Epidermal melanocyte (primary cell): Measurements from ENCODE around the gene VPS18.

ENCODE experiments used
- DNase-seq: peaks from one replicate; pipeline ENCODE4 v3.0.0; 2011; ENCODE audit warnings: low spot score; ENCODE audit not compliant: insufficient read length

VPS18 gene

DNA sequence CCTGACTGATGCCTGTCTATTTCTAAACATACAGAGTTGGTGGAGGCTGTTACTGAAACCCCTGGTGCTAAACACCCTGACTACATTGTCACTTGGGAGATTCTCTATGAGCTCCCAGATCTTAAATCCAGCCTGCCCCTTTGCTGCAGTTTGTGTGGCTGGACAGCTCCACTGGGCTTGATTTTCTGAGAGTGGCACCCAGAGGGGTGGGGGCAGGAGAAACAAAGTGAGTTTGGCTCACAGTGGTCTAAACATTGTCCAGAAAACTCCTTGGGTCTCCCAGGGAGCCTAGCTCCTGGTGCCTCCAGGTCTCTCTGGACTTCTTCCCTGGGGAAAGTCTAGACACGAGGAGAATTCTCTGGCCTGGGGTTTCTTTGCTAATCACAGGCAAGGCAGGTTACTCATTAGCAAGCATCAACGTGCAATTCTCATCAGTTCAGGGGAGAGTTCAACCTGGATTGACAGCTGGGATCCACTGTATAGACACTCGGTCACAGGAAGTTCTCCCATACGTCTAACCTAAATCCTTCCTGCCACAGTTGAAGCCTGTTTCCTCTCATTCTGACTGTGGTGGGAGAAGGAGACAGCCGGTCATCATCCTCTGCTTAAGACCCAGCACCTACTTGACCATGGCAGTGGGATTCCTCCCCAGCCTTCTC, 27.8 kb downstream of the VPS18 start:
- DNase-seq: no peak

DNA sequence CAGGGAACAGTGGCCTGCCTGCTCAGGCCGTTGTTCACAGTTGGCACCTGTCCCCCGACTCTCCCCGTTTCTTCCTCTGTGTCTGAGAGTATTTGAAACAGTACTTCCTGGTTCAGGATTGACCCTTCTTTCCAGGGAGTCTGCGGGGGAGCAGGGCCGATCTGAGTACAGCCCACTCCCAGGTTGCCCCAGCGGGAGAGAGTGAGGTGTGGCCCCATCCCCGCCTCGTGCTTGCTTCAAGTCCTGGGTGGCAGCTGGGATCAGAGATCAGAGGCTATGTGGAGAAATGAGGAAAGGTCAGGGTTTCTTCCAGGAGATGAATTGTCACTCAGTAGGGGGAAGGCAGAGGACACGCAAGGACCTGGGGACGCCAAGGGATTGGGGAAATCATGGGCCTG, 28.4 kb downstream of the VPS18 start:
- DNase-seq: no peak

DNA sequence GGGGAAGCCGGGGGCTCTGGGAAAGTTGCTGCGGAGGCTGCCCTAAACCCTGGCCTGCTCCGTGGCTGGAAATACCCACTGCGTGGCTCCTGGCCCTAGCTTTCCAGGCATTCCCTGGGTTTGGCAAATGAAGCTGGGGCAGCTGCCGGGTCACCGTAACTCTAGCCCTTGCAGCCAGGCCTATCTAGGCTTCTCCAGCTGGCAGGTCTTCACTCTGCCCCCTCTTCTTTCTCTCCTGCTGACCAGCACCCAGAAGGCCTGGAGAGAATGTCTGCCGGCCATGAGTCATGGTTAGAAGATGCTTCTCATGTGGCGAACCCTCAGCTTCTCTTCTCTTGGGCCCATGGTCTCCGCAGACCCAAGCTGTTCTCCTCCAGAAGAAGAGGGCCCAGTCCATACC, 29.3 kb downstream of the VPS18 start:
- no peak for DNase-seq

DNA sequence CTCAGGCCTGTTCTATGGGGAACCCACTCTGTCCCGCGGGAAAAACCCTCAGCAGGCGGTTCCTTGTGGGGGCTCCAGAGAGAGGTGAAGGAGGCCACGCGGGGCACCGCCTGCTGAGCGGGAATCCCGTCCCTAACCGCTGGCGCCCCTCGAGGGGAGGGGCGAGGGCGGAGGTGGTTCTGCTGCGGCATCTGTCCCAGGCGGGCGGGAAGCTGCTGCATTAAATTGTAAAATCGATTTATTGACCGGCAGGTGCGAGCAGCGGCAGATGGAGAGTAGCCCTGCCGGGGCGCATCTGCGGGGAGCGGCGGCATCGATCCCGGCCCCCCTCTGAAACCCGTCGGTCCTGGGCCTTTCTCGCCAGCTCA, 31.2 kb downstream of the VPS18 start:
- DNase-seq: no peak

DNA sequence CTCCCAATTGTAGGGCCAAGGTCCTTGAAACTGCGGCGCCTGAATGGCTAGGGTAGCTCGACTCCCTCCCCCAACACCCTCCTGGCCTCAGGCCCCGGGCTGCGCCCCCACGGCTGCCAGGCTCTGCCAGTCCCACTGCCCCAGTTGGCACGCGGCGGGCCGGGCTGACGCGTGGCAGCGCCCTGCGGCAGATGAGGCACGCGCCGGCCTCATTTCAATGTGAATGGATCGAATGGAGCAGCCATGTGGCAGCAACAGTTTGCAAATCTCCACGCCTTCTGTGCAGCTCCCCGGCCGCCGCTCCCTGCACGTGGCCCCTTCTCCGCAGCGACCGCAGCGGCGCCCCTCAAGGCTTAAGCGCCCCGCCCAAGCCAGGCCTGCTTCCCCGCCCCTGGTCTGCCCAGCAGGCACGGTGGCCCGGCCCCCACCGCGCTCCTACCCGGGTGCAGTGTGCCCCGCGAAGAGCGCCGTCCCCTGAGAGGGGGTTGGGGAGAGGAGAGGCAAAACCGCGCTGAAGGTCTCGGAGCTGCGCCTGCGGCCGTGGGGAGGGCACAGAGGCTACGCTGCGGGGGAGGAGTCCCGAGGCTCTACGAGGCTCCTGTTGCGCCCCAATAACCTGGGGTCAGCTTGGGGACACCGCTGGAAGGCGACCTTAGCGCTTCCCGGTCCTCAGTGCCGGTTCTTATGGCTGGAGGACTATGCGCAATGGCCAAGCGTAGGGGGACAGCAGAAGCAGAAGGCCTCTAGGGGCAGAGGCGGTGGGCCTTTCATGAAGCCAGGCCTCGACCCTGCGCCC, 31.8 kb downstream of the VPS18 start:
- peak; percentile 61 for DNase-seq

DNA sequence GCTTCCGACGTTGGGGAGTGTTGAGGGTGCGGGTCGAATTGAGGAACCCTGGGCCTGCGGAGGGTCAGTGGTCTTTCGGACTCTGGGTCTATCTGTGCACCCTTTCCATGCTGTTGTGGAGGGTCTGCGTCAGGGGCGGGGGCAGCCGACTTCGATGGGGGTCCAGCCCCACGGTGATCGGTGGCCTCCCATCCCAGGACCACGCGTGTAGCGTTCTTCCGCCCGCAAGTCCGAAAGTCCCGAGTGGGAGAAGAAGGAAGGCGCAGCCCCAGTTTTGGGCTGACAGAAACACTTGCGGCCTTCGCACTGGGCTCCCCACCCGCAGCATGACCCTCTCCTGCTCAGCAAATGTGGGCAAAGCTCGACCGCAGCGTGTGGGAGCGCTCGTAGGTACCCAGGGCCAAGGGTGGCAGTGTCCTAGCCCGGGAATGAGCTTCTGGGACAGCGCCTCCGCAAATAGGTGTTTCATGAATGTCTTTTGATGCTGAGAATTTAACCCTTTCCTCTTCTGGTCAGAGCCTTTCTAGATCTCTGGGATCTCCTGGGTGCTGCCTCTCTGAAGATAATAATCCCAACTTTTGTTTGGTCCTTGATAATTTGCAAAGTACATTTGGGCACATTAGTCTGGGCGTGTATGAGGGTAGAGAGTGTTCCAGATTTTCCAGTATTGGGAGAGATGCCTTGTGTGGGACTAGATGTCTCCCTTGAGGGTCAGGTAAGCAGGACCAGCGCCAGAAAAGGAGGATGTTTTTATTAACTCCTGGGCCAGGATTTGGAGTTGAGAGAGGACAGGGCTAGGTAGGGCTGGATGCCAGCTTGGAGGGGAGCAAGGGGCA, 32.6 kb downstream of the VPS18 start:
- no peak for DNase-seq

DNA sequence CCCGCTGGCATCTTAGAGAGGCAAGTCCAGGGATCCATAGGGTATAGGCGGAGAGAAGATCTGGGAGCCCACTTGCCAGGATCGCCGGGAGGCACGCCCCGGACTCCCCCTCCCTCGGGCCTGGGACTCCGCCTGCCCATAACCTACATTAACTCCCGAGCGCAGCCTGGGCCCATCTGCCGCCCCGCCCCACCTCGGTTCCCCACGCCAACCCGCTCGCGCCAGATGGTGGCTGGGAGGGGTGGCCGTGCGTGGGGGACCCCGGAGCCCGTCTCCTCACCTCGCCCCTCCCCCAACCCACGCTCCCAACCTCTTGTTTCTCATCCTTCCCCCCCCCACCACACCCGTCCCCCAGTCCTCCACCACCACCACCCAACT, 33.2 kb downstream of the VPS18 start:
- DNase-seq: no peak

DNA sequence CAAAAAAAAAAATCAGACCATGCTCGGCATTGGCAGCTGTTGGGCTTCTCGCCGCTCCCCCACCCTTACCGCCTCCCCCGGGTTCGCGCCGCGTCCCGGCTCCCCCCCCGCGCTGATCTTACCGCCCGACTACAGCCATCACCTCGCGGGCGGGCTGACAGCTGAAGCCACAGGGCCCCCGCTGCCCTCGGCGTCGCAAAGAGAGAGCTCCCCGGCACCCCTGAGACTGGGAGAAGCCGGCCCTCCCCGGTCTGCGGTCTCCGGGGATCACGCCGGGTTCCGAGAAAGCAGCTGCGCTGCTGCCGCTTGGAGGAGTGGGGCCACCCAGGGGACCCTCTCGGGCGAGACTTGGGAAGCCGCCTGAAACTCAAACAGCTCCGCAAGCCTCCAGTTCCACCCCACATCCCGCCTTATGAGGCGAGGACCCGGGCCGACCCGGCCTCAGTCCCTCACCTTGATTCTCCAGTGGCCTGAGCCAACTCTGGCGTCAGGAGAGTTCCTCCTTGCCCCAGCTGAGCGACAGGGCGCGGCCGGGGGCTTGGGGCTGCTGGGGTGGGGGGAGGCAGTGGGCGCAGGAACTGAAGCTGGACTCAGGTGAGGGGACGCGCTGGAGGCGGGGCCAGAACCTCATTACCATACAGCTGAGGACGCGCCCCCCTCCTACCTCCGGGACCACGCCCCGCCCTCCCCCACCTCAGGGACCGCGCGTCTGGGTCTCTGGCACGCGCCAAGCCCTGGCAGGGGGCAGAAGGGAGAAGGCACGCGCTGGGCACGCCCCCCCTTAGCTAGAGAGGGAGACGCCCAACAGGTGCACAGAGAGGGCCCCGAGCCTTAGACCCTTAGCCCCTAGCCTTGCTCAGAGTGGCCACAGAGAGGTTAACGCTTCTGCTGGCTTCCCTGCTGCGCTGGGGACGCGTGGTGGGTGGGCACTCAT, 33.9 kb downstream of the VPS18 start:
- DNase-seq: no peak

DNA sequence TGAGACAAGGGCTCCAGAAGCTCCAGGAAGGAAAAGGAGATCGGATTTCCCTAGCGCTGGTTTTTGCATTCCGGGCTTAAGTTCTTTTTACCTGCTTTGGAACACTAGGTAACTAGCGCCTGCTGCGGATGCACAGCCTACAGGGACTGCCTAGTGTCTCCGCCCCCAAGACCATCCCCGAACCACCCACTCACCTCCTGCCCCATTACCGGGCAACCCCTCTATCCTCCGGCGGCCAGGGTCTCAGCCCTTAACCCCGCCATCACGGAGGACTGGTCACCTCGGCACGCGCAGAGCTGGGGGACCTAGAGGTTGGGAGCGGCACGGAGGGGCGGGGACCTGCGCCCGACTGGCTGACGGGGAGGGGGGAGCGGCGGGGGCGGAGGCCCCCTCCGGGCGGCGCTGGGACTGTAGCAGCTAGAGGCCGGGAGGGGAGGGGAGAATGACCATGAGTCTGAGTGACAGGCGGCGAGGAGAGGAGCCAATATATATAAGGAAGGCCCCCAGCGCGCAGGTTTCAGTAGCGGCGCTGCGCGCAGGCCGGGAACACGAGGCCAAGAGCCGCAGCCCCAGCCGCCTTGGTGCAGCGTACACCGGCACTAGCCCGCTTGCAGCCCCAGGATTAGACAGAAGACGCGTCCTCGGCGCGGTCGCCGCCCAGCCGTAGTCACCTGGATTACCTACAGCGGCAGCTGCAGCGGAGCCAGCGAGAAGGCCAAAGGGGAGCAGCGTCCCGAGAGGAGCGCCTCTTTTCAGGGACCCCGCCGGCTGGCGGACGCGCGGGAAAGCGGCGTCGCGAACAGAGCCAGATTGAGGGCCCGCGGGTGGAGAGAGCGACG, 34.8 kb downstream of the VPS18 start, which contains the start of gene DLL4:
DLL4 (plus strand) TSS at position 520 of the 839 bp plus-strand sequence. CDS start 329 bp downstream, outside the sequence.
- no peak for DNase-seq

DNA sequence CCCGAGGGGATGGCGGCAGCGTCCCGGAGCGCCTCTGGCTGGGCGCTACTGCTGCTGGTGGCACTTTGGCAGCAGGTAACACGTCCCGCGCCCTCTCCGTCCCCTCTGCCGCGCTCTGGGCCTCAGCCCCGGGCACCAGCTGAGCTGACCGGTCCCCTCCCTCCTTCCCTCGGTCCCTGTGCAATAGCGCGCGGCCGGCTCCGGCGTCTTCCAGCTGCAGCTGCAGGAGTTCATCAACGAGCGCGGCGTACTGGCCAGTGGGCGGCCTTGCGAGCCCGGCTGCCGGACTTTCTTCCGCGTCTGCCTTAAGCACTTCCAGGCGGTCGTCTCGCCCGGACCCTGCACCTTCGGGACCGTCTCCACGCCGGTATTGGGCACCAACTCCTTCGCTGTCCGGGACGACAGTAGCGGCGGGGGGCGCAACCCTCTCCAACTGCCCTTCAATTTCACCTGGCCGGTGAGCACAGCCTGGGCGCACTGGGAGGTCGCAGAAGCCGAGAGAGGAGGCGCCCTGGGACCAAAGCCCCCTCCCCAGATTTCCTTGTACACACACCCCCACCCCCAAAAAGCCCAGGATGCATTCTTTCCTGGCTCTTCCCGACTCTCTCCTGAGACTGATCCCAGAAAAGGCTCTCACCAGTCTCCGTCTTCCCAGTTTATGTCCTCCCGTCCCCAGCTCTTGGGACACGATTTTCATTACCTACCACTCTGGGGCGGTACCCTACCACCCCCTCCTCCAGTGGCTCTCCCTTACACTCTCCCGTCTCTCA, 35.6 kb downstream of the VPS18 start:
- no peak for DNase-seq

DNA sequence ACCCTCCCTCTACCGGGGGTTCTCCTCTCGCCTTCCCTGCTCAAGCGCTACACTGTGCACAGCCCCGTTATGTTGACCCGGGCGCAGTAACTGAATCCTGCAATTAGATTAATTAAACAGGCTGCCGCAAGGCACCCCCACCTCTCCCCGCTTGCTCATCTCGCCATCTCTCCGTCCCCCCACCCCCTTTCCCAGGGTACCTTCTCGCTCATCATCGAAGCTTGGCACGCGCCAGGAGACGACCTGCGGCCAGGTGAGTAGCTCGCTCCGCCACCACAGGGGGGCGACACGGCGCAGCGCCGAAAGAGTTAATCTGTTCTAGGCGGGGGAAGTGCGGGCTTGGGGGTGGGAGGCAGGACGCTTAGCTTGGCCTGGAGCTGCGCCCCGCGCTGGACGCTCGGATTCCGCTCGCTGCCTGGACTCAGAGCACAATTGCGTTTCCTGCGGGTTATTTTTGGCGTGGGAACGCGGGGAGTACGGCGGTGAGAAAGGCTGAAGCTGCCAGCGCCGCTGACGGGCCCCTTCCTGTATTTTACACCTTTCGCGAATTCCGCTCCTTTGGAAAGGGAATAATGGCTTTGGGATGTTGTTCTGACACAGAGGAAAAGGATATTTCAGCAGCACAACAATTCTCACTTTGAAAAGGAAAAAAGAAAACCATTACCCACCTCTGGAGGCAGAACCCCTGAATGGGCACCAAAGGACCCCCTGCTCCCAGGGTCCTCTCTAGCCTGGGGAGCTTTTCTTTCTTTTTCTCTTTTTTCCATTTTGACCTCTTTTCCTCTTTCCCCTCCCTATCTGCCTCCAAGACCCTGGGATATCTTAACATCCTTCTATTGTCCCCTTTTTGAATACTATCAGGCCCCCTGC, 36.4 kb downstream of the VPS18 start:
- no peak for DNase-seq

DNA sequence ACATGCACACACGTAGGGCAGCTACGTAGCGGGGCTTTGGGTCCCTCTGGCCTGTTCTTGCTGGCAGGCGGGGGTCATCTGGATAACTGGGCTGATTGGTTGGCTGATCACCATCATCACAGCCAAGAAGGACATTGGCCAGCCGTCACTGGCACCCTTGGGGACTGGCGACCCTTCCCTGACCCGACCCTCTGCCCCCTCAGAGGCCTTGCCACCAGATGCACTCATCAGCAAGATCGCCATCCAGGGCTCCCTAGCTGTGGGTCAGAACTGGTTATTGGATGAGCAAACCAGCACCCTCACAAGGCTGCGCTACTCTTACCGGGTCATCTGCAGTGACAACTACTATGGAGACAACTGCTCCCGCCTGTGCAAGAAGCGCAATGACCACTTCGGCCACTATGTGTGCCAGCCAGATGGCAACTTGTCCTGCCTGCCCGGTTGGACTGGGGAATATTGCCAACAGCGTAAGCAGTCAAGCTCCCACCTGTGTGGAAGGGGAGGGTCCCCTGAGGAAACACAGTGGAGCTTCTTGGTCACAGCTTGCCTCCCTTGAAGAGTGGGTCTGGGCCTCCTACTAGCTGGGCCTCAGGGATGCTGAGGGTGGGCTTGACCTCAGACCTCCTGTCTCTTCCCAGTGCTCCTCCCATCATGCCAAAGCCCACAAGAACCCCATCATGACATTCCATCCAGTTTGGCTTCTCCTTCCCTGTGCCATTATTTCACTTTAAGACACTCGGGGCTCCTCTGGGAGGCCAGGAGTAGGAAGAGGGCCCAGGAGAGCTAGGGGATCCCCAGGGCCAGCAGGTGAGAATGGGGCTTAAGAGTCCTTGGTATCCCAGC, 37.3 kb downstream of the VPS18 start:
- no peak for DNase-seq

DNA sequence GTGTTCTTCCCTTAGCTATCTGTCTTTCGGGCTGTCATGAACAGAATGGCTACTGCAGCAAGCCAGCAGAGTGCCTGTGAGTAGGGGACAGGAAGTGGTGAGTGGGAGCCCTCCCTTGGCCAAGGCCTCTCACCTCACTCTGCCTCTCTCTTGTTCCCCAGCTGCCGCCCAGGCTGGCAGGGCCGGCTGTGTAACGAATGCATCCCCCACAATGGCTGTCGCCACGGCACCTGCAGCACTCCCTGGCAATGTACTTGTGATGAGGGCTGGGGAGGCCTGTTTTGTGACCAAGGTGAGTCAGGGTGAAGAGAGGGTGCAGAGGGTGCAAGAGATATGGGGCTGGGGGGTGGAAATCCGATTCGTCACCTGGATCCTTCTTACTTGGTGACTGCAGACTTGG, 37.9 kb downstream of the VPS18 start:
- no peak for DNase-seq

DNA sequence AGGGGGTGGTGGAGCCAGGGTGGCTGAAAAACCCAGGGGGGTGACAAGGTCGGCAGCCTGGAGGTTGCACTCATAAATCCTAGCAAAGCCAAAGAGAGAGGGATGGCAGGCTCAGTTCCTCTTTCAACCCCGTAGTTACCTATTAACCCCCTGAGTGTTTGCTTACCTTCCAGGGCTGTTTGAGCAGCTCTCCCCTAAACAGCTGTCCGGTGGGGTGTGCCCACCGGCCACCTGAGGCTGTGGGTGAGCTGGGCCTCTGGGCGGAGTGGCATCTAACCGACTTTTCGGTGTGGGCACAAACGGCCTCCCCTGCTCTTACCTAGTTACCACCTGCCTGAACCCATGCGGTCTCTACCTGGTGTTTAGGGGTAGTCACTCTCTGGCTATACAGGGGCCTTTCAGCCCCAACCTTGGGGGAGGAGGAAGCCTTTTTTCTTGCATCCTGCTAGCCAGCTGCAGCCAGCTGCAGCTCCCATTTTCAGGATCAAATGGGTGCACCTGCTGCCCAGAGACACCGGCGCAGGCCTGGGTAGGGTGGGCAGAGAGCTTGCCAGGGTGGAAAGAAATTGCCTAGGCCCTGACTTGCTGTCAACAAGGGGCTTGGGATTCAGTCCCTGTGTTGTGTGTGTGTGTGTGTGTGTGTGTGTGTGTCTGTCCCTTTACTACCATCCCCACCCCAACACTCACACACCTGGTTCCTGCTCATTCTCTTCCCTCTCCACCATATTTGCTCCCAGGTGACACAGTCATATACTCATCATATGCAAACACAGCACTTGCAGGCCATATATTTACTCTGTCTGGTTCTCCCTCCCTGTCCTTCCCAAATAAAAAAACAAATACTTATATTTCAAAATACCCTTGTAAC, 38.6 kb downstream of the VPS18 start:
- DNase-seq: no peak

DNA sequence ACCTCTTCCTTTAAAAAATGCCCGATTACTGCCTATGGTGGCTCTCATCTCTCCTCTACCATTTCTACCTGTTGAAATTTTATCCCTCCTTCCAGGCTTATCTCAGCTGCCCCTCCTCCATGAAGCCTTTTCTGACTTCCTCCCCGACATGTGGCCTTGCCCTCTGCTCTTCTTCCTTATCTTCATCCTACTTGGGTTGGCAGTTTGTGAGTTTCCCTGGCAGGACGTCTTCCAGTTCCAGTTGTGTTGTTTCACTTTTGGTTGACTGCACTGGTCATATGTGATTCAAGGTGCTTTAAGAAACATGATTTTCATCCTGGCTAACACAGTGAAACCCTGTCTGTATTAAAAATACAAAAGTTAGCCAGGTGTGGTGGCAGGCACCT, 39.3 kb downstream of the VPS18 start:
- no peak for DNase-seq

DNA sequence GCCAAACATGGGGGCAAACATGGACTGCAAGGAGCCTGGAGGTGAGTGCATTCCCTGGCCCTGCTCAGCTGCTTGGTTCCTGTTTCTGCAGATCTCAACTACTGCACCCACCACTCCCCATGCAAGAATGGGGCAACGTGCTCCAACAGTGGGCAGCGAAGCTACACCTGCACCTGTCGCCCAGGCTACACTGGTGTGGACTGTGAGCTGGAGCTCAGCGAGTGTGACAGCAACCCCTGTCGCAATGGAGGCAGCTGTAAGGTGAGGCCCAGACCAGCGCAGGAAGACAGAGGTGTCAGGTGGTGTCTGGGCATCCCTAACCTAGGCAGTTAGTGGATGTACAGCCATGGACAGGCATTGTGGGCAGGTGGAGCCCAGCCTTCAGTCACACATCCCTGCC, 40.2 kb downstream of the VPS18 start:
- no peak for DNase-seq
